NK-92 (cell line): ENCODE results near the gene CAND2.
"Not testable (repeated sequence)": the region's sequence is repeated elsewhere in the genome, so short reads cannot be mapped to it uniquely, and the experiment has no call there.

Source experiments
- DNase-seq: peaks from one replicate; lab custom pipeline; 2025; ENCODE audit not compliant: unreplicated experiment; lab: John Stamatoyannopoulos, UW

CAND2 gene

GRCh38 chr3:12769761-12770160 is 26.7 kb upstream of the CAND2 start:
- no peak for DNase-seq

- DNase-seq, result no peak
Observed at GRCh38 chr3:12771236-12771635, 25.2 kb upstream of the CAND2 start.

GRCh38 chr3:12772462-12772861 is 24.0 kb upstream of the CAND2 start:
- DNase-seq, result no peak

- no peak for DNase-seq
Observed at GRCh38 chr3:12773030-12773709, 23.3 kb upstream of the CAND2 start.

GRCh38 chr3:12773710-12774086 is 22.8 kb upstream of the CAND2 start:
- DNase-seq, result no peak

GRCh38 chr3:12774619-12775018 is 21.9 kb upstream of the CAND2 start:
- no peak for DNase-seq

- DNase-seq, result no peak
Observed at GRCh38 chr3:12775226-12775625, 21.3 kb upstream of the CAND2 start.

GRCh38 chr3:12775970-12776369 is 20.5 kb upstream of the CAND2 start:
- DNase-seq, result not testable (repeated sequence)

GRCh38 chr3:12777171-12777570 is 19.3 kb upstream of the CAND2 start:
- DNase-seq, result no peak

- no peak for DNase-seq
Observed at GRCh38 chr3:12780751-12781150, 15.7 kb upstream of the CAND2 start.

GRCh38 chr3:12782172-12782815 is 14.2 kb upstream of the CAND2 start:
- no peak for DNase-seq

GRCh38 chr3:12785096-12785495 is 11.4 kb upstream of the CAND2 start:
- no peak for DNase-seq

GRCh38 chr3:12787346-12787745 is 9.1 kb upstream of the CAND2 start:
- not testable (repeated sequence) for DNase-seq

- not testable (repeated sequence) for DNase-seq
Observed at GRCh38 chr3:12787967-12788690, 8.4 kb upstream of the CAND2 start.

- DNase-seq, result no peak
Observed at GRCh38 chr3:12791430-12791829, 5.0 kb upstream of the CAND2 start.

GRCh38 chr3:12793701-12794100 is 2.8 kb upstream of the CAND2 start:
- no peak for DNase-seq

GRCh38 chr3:12797124-12797891 is 828 bp downstream of the CAND2 start:
- DNase-seq, result no peak

- no peak for DNase-seq
Observed at GRCh38 chr3:12797892-12798558, 1.5 kb downstream of the CAND2 start.

GRCh38 chr3:12798559-12799179 is 2.2 kb downstream of the CAND2 start:
- DNase-seq, result no peak
